ENCODE data around the gene PRKCH. TPM values are rescaled to one million over a fixed set of nuclear protein-coding genes. Genes with fewer than 3 reads are reported as not detected.
A peak's percentile ranks its signal among the peaks of the same experiment; 100 is the strongest.

Gene PRKCH
- polyA plus RNA-seq, 1 donor from 2014 or later, result 2.0 TPM

DNA sequence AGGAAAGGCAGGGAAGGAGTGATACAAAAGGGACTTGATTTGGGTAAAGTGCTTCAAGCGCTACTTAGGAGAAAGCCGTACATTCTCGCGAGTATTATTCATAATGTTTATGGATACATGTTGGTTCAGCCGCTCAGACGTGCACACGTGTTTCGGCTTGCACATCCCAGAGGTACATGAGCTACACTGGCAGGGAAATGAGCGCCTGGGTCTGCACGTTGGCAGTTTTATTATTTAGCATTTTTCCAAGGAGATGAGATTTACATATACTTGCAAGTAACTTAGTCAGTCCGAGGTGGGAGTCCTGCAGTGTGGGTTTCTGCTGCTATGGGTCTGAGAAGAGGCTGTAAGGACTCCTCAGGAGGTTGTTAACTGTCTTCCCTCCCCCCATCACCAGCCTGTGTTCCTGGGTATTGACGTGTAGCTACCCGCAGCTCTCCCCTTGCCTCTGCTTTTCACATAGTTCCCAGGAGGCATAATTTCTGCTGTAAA, 1.5 kb downstream of the PRKCH start:
- Histone ChIP-seq H3K36me3 (ENCODE audit: insufficient read depth, low read length) (no peaks in the 10 kb centered on the region), H3K4me3 (ENCODE audit: low read length) (peak overlapping the region; percentile 67), H4K20me1 (ENCODE audit: insufficient read depth) (no peaks in the 10 kb centered on the region), H3K79me2 (replicated peaks; ENCODE audit: insufficient read depth, low read length) (no peaks in the 10 kb centered on the region), H3F3A (ENCODE audit: insufficient read depth, low read length, poor library complexity, severe bottlenecking) (no peaks in the 10 kb centered on the region), H3K9me3 (ENCODE audit: low read length) (no peaks in the 10 kb centered on the region), H3K9ac (ENCODE audit: low read length) (no peak overlapping the region), H3K9me2 (ENCODE audit: insufficient read depth, low read length) (no peaks in the 10 kb centered on the region), H3K4me2 (ENCODE audit: low read length) (no peak overlapping the region), H2AFZ (ENCODE audit: low read depth, low read length) (no peak overlapping the region), H3K27ac (ENCODE audit: low read length) (no peak overlapping the region), H3K27me3 (ENCODE audit: insufficient read depth, low read depth, low read length) (peaks cover 45% of the 10 kb centered on the region)
- TF ChIP-seq EZH2 (IDR thresholded peaks at IDR 0.05; ENCODE audit: borderline replicate concordance, insufficient read depth, low read length, poor library complexity, severe bottlenecking) (no peak), MXI1 (conservative IDR thresholded peaks at IDR 0.05; ENCODE audit: poor library complexity, severe bottlenecking) (peak; percentile 8)

DNA sequence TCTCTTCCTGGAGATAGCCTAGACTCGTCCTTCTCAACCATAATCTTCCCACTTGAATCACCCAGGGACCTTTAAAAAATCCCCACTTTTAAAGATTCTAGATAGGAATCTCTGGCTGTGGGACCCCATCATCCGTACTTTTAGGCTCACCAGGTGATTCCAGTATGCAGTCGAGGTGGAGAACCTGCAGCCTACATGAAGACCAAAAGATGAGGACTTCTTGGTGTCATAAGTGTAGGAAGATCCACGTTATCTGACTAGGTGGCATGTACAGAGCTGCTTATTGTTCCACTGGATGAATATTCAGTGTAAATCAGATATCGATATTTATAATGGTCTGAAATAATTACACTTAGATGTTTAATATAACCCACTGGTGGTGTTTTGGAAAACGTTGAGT, 2.6 kb downstream of the PRKCH start:
- H3K9me2 ChIP-seq (ENCODE audit: insufficient read depth, low read length), result no peaks in the 10 kb centered on the region
- peaks cover 45% of the 10 kb centered on the region for H3K27me3 ChIP-seq (ENCODE audit: insufficient read depth, low read depth, low read length)
- H3K4me2 ChIP-seq (ENCODE audit: low read length), result no peak overlapping the region
- H2AFZ ChIP-seq (ENCODE audit: low read depth, low read length), result no peak overlapping the region
- no peaks in the 10 kb centered on the region for H3F3A ChIP-seq (ENCODE audit: insufficient read depth, low read length, poor library complexity, severe bottlenecking)
- H3K36me3 ChIP-seq (ENCODE audit: insufficient read depth, low read length), result no peaks in the 10 kb centered on the region
- no peak overlapping the region for H3K9ac ChIP-seq (ENCODE audit: low read length)
- TF ChIP-seq, protein P1, sequence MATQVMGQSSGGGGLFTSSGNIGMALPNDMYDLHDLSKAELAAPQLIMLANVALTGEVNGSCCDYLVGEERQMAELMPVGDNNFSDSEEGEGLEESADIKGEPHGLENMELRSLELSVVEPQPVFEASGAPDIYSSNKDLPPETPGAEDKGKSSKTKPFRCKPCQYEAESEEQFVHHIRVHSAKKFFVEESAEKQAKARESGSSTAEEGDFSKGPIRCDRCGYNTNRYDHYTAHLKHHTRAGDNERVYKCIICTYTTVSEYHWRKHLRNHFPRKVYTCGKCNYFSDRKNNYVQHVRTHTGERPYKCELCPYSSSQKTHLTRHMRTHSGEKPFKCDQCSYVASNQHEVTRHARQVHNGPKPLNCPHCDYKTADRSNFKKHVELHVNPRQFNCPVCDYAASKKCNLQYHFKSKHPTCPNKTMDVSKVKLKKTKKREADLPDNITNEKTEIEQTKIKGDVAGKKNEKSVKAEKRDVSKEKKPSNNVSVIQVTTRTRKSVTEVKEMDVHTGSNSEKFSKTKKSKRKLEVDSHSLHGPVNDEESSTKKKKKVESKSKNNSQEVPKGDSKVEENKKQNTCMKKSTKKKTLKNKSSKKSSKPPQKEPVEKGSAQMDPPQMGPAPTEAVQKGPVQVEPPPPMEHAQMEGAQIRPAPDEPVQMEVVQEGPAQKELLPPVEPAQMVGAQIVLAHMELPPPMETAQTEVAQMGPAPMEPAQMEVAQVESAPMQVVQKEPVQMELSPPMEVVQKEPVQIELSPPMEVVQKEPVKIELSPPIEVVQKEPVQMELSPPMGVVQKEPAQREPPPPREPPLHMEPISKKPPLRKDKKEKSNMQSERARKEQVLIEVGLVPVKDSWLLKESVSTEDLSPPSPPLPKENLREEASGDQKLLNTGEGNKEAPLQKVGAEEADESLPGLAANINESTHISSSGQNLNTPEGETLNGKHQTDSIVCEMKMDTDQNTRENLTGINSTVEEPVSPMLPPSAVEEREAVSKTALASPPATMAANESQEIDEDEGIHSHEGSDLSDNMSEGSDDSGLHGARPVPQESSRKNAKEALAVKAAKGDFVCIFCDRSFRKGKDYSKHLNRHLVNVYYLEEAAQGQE (IDR thresholded peaks at IDR 0.05; ENCODE audit: borderline replicate concordance), result no peak
- TF ChIP-seq, protein P2, sequence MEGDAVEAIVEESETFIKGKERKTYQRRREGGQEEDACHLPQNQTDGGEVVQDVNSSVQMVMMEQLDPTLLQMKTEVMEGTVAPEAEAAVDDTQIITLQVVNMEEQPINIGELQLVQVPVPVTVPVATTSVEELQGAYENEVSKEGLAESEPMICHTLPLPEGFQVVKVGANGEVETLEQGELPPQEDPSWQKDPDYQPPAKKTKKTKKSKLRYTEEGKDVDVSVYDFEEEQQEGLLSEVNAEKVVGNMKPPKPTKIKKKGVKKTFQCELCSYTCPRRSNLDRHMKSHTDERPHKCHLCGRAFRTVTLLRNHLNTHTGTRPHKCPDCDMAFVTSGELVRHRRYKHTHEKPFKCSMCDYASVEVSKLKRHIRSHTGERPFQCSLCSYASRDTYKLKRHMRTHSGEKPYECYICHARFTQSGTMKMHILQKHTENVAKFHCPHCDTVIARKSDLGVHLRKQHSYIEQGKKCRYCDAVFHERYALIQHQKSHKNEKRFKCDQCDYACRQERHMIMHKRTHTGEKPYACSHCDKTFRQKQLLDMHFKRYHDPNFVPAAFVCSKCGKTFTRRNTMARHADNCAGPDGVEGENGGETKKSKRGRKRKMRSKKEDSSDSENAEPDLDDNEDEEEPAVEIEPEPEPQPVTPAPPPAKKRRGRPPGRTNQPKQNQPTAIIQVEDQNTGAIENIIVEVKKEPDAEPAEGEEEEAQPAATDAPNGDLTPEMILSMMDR (IDR thresholded peaks at IDR 0.05; ENCODE audit: poor library complexity, severe bottlenecking), result no peak
- TF ChIP-seq TAF1 (IDR thresholded peaks at IDR 0.05; ENCODE audit: low read depth) (no peak), RAD21 (conservative IDR thresholded peaks at IDR 0.05) (no peak), MXI1 (conservative IDR thresholded peaks at IDR 0.05; ENCODE audit: poor library complexity, severe bottlenecking) (no peak), POLR2AphosphoS5 (IDR thresholded peaks at IDR 0.05) (no peak), EZH2 (IDR thresholded peaks at IDR 0.05; ENCODE audit: borderline replicate concordance, insufficient read depth, low read length, poor library complexity, severe bottlenecking) (no peak), EP300 (conservative IDR thresholded peaks at IDR 0.05; ENCODE audit: poor library complexity, severe bottlenecking) (no peak), SMC3 (conservative IDR thresholded peaks at IDR 0.05; ENCODE audit: poor library complexity) (no peak)
- no peaks in the 10 kb centered on the region for H3K79me2 ChIP-seq (replicated peaks; ENCODE audit: insufficient read depth, low read length)
- H3K9me3 ChIP-seq (ENCODE audit: low read length), result no peaks in the 10 kb centered on the region
- H3K27ac ChIP-seq (ENCODE audit: low read length), result no peak overlapping the region
- no peak overlapping the region for H3K4me3 ChIP-seq (ENCODE audit: low read length)
- no peaks in the 10 kb centered on the region for H4K20me1 ChIP-seq (ENCODE audit: insufficient read depth)
